Measurements from ENCODE around the gene SHTN1.

- TF ChIP-seq POLR2AphosphoS5 (IDR thresholded peaks at IDR 0.05; ENCODE audit: borderline replicate concordance, low read depth, low read length) (no peak), EZH2 (IDR thresholded peaks at IDR 0.05) (no peak)
These were observed 105.4 kb downstream of the SHTN1 start for GRCh38 chr10:116899626-116900025.

All from SK-N-MC (cell line).